Activated CD8-positive, alpha-beta T cell treated with anti-CD3 and anti-CD28 coated beads for 36 hours (primary cell): ENCODE measurements around the gene MYOZ3. TPM values are rescaled to one million over a fixed set of nuclear protein-coding genes. Genes with fewer than 3 reads are reported as not detected.

Experiments
- ATAC-seq: fragments of 200-7000 bp; cut with Tn5 transposase; one replicate; pipeline ENCODE4 v1.10.0; 2021; ENCODE audit warnings: mild to moderate bottlenecking, moderate library complexity
- CTCF ChIA-PET: fragments of 350-600 bp; sonication (Branson Sonifier 250); formaldehyde crosslinking; loops from one replicate; lab custom pipeline; 2021; ENCODE audit warnings: antibody characterized with exemption; lab: Charles Lee
- POLR2A ChIA-PET: fragments of 350-600 bp; sonication (Branson Sonifier 250); formaldehyde crosslinking; loops from one replicate; lab custom pipeline; 2021; ENCODE audit warnings: antibody characterized with exemption; lab: Charles Lee
- DNase-seq: peaks from one replicate; pipeline ENCODE4 v3.0.0-alpha.2; 2020
- H3K27ac Mint-ChIP-seq: one replicate; pipeline ENCODE4 v1.8.0; 2021; ENCODE audit warnings: mild to moderate bottlenecking, mixed read lengths
- H3K27me3 Mint-ChIP-seq: one replicate; pipeline ENCODE4 v1.8.0; 2021; ENCODE audit warnings: mixed read lengths
- H3K36me3 Mint-ChIP-seq: one replicate; pipeline ENCODE4 v1.8.0; 2021; ENCODE audit warnings: low read depth, mixed read lengths
- H3K4me1 Mint-ChIP-seq: one replicate; pipeline ENCODE4 v1.8.0; 2021; ENCODE audit warnings: low read depth, mixed read lengths
- H3K4me3 Mint-ChIP-seq: one replicate; pipeline ENCODE4 v1.8.0; 2021; ENCODE audit warnings: mild to moderate bottlenecking, moderate library complexity, mixed read lengths
- H3K9me3 Mint-ChIP-seq: one replicate; pipeline ENCODE4 v1.8.0; 2021; ENCODE audit warnings: mixed read lengths
- intact Hi-C: fragments of 100-400 bp; cut with micrococcal nuclease; formaldehyde crosslinking; loops from one replicate; pipeline ENCODE4 v1.10.0; 2022
- total RNA-seq, 2 experiments: library from RNA; stranded (reverse); gene quantifications; one replicate each; pipeline ENCODE4 v1.2.3, GENCODE V29; 2021
- TF ChIP-seq, protein P1 (sequence below): fragments of 200-600 bp; IDR thresholded peaks from one replicate; pipeline ENCODE4 v1.8.0; 2022; ENCODE audit warnings: antibody characterized with exemption, mild to moderate bottlenecking

MYOZ3 gene
- total RNA-seq, 2 experiments from 2014 or later, result 0.11 to 0.20 TPM

GRCh38 chr5:150656191-150657132 lies 4.6 kb upstream of the MYOZ3 start:
- H3K9me3 Mint-ChIP-seq, result no peaks in the 10 kb centered on the region
- POLR2A ChIA-PET, result no interaction called here
- TF ChIP-seq, protein P1, sequence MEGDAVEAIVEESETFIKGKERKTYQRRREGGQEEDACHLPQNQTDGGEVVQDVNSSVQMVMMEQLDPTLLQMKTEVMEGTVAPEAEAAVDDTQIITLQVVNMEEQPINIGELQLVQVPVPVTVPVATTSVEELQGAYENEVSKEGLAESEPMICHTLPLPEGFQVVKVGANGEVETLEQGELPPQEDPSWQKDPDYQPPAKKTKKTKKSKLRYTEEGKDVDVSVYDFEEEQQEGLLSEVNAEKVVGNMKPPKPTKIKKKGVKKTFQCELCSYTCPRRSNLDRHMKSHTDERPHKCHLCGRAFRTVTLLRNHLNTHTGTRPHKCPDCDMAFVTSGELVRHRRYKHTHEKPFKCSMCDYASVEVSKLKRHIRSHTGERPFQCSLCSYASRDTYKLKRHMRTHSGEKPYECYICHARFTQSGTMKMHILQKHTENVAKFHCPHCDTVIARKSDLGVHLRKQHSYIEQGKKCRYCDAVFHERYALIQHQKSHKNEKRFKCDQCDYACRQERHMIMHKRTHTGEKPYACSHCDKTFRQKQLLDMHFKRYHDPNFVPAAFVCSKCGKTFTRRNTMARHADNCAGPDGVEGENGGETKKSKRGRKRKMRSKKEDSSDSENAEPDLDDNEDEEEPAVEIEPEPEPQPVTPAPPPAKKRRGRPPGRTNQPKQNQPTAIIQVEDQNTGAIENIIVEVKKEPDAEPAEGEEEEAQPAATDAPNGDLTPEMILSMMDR, result peak; percentile 59
- intact Hi-C loops, result no loop called here
- peak overlapping the region; percentile 66 for H3K4me3 Mint-ChIP-seq
- peak; percentile 72 for DNase-seq
- H3K4me1 Mint-ChIP-seq, result peaks cover 3% of the 10 kb centered on the region
- H3K27ac Mint-ChIP-seq, result peak overlapping the region; percentile 36
- H3K27me3 Mint-ChIP-seq, result no peaks in the 10 kb centered on the region
- CTCF ChIA-PET, result interaction anchor here (0.7 to 4.8 kb wide), 17 partner anchors 8 to 204 kb away, joined by 3 to 49 read pairs (median 4); partner anchors contain the start of genes DCTN4, IRGM and SMIM3
- ATAC-seq, result peak; percentile 86
- H3K36me3 Mint-ChIP-seq, result no peaks in the 10 kb centered on the region

GRCh38 chr5:150658121-150658520 lies 2.9 kb upstream of the MYOZ3 start:
- Mint-ChIP-seq H3K4me1 (peaks cover 3% of the 10 kb centered on the region), H3K4me3 (no peak overlapping the region), H3K9me3 (no peaks in the 10 kb centered on the region), H3K27me3 (no peaks in the 10 kb centered on the region), H3K27ac (no peak overlapping the region), H3K36me3 (no peaks in the 10 kb centered on the region)
- CTCF ChIA-PET, result interaction anchor here (0.7 to 2.6 kb wide), 8 partner anchors 9 to 208 kb away, joined by 3 to 18 read pairs (median 4); partner anchors contain the start of gene SMIM3
- ATAC-seq, result no peak
- no peak for DNase-seq
- intact Hi-C loops, result loop anchor here (2.0 kb wide), 1 partner anchor 97 kb away; no protein-coding TSS in a partner anchor
- POLR2A ChIA-PET, result interaction anchor here (1.6 kb wide), 1 partner anchor 42 kb away, joined by 5 read pairs; the partner anchor contains the start of gene RBM22
- TF ChIP-seq, protein P1, result no peak

DNA sequence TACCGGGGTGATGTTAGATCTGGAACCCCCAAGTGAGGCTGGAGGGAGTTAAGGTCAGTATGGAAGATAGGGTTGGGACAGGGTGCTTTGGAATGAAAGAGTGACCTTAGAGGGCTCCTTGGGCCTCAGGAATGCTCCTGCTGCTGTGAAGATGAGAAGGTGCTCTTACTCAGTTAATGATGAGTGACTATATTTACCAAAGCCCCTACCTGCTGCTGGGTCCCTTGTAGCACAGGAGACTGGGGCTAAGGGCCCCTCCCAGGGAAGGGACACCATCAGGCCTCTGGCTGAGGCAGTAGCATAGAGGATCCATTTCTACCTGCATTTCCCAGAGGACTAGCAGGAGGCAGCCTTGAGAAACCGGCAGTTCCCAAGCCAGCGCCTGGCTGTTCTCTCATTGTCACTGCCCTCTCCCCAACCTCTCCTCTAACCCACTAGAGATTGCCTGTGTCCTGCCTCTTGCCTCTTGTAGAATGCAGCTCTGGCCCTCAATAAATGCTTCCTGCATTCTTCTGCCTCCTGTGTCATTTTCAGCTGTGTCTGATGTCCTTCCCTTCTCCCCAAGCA lies 2.3 kb upstream of the MYOZ3 start:
- no peak overlapping the region for H3K4me3 Mint-ChIP-seq
- no peak for ATAC-seq
- POLR2A ChIA-PET, result interaction anchor here (1.6 kb wide), 1 partner anchor 42 kb away, joined by 5 read pairs; the partner anchor contains the start of gene RBM22

DNA sequence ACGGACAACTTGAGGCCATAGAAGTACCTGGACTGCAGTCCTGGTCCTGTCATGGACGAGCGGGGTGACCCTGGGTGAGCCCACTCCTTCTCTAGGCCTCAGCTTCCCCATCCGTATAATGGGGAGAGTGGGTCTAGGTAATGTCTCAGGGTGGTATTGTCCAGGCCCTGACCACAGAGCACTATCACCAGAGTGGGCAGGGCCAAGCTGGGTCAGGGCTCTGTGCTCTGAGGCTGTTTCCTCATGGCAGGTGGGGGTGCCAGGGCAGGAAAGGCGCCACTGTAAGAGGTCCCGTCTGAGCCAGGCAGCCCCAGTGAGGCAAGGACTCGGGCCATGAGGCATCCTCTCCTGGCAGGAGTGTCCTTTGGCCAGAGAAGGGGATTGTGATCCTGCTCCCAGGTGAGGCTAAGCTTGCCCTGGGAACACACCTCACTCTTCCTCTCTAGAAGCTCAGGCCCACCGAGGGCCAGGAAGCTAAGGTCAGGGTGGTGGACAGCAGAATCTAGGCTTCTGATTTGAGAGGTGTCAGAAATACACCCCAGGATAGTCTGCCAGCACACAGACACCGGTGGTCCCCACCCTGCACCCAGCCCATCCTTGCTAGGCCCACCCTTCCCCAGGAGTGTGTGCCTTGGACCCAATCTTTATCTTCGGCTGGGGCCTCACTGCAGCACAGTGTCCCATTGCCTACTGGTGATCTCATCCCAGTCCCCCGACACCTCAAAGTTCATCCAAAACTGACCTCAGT lies 1.5 kb upstream of the MYOZ3 start:
- TF ChIP-seq, protein P1, result no peak
- peaks cover 3% of the 10 kb centered on the region for H3K4me1 Mint-ChIP-seq
- no peak overlapping the region for H3K4me3 Mint-ChIP-seq
- no peak overlapping the region for H3K27ac Mint-ChIP-seq
- POLR2A ChIA-PET, result no interaction called here
- no peaks in the 10 kb centered on the region for H3K9me3 Mint-ChIP-seq
- intact Hi-C loops, result loop anchor here (2.0 kb wide), 1 partner anchor 99 kb away; no protein-coding TSS in a partner anchor
- no peaks in the 10 kb centered on the region for H3K27me3 Mint-ChIP-seq
- DNase-seq (no peak), ATAC-seq (no peak)
- CTCF ChIA-PET, result interaction anchor here (1.4 to 2.0 kb wide), 2 partner anchors 98 to 114 kb away, joined by 3 to 10 read pairs; no protein-coding TSS in a partner anchor
- no peaks in the 10 kb centered on the region for H3K36me3 Mint-ChIP-seq

More for the DNA sequence above, 2.3 kb upstream of the MYOZ3 start:
- CTCF ChIA-PET, result interaction anchor here (1.5 kb wide), 1 partner anchor 209 kb away, joined by 4 read pairs; no protein-coding TSS in a partner anchor
- Mint-ChIP-seq H3K27ac (no peak overlapping the region), H3K9me3 (no peaks in the 10 kb centered on the region), H3K4me1 (peaks cover 3% of the 10 kb centered on the region), H3K36me3 (no peaks in the 10 kb centered on the region), H3K27me3 (no peaks in the 10 kb centered on the region)
- no peak for DNase-seq
- TF ChIP-seq, protein P1, result no peak
- intact Hi-C loops, result loop anchor here (2.0 kb wide), 1 partner anchor 98 kb away; no protein-coding TSS in a partner anchor
